NOMO-1 treated with dmso at 0.1 percent for 144 hours (cell line): ENCODE data around the gene RCC2.
A peak's percentile ranks its signal among the peaks of the same experiment; 100 is the strongest.
"Not testable (repeated sequence)": the region's sequence is repeated elsewhere in the genome, so short reads cannot be mapped to it uniquely, and the experiment has no call there.

Experiments
- DNase-seq: peaks from one replicate; lab custom pipeline; 2025; ENCODE audit not compliant: unreplicated experiment; lab: John Stamatoyannopoulos, UW

Gene RCC2

GRCh38 chr1:17439250-17440073, at the start of gene RCC2:
Gene RCC2 (minus strand): TSS chr1:17439677. CDS start chr1:17438514, 1,163 bp downstream.
- DNase-seq, result peak; percentile 67

- DNase-seq, result no peak
These were observed 46.8 kb upstream of the RCC2 start for GRCh38 chr1:17486242-17486641.

GRCh38 chr1:17485281-17485680, 45.8 kb upstream of the RCC2 start:
- DNase-seq, result no peak

GRCh38 chr1:17481981-17482380, 42.5 kb upstream of the RCC2 start:
- not testable (repeated sequence) for DNase-seq

GRCh38 chr1:17480846-17481245, 41.4 kb upstream of the RCC2 start:
- no peak for DNase-seq

GRCh38 chr1:17475752-17476151, 36.3 kb upstream of the RCC2 start:
- DNase-seq, result no peak

GRCh38 chr1:17474836-17475555, 35.5 kb upstream of the RCC2 start:
- DNase-seq, result not testable (repeated sequence)

GRCh38 chr1:17472814-17473213, 33.3 kb upstream of the RCC2 start:
- no peak for DNase-seq

GRCh38 chr1:17471393-17471792, 31.9 kb upstream of the RCC2 start:
- no peak for DNase-seq

GRCh38 chr1:17470021-17470799, 30.7 kb upstream of the RCC2 start:
- no peak for DNase-seq

GRCh38 chr1:17468357-17469265, 29.1 kb upstream of the RCC2 start:
- not testable (repeated sequence) for DNase-seq

- DNase-seq, result no peak
These were observed 26.9 kb upstream of the RCC2 start for GRCh38 chr1:17466359-17466758.

GRCh38 chr1:17465228-17465627, 25.8 kb upstream of the RCC2 start:
- DNase-seq, result peak; percentile 68

GRCh38 chr1:17463991-17464390, 24.5 kb upstream of the RCC2 start:
- DNase-seq, result no peak

- DNase-seq, result no peak
These were observed 23.2 kb upstream of the RCC2 start for GRCh38 chr1:17462669-17463068.

- no peak for DNase-seq
These were observed 20.7 kb upstream of the RCC2 start for GRCh38 chr1:17460219-17460618.

GRCh38 chr1:17458794-17459193, 19.3 kb upstream of the RCC2 start:
- DNase-seq, result no peak

- no peak for DNase-seq
These were observed 13.2 kb upstream of the RCC2 start for GRCh38 chr1:17452686-17453085.

- not testable (repeated sequence) for DNase-seq
These were observed 12.7 kb upstream of the RCC2 start for GRCh38 chr1:17452203-17452602.

- DNase-seq, result no peak
These were observed 12.3 kb upstream of the RCC2 start for GRCh38 chr1:17451731-17452130.
